Ovary (tissue), 9 donors: ENCODE results near the gene HLTF. TPM values are rescaled to one million over a fixed set of nuclear protein-coding genes. Genes with fewer than 3 reads are reported as not detected.
A peak's percentile ranks its signal among the peaks of the same experiment; 100 is the strongest.

Source experiments
- DNase-seq, 5 donors: peaks; one replicate each; pipeline ENCODE4 v3.0.0-alpha.2; 2019 to 2020
- H3K27ac ChIP-seq, 2 donors: fragments of 200-600 bp; one replicate each; pipeline versions ENCODE4 v1.5.1 to v1.8.0; 2019 to 2022
- H3K27me3 ChIP-seq: fragments of 200-600 bp; one replicate; pipeline ENCODE4 v1.8.0; 2022
- H3K36me3 ChIP-seq: fragments of 200-600 bp; sonication (generic); one replicate; pipeline ENCODE4 v1.5.1; 2019
- H3K4me1 ChIP-seq: one replicate; pipeline ENCODE4 v1.8.1; 2013; ENCODE audit warnings: mild to moderate bottlenecking, moderate library complexity; ENCODE audit not compliant: insufficient read depth
- H3K4me3 ChIP-seq: fragments of 200-600 bp; sonication (generic); one replicate; pipeline ENCODE4 v1.5.1; 2017
- H3K9me3 ChIP-seq, 2 donors: fragments of 200-600 bp in 1 of 2; sonication (generic) in 1 of 2; one replicate each; pipeline versions ENCODE4 v1.5.1 to v1.8.1; 2013 to 2019; ENCODE audit warnings: mild to moderate bottlenecking in 1 of 2, moderate library complexity in 1 of 2
- CTCF ChIP-seq, 3 donors: fragments of 450-650 bp in 2 of 3; fragments of 200-600 bp in 1 of 3; IDR thresholded peaks; one replicate each; pipeline versions ENCODE4 v1.5.1 to v1.8.0; 2016 to 2022; ENCODE audit warnings: antibody characterized with exemption in 3 of 3, mild to moderate bottlenecking in 1 of 3
- EP300 ChIP-seq: sonication (generic); formaldehyde crosslinking; IDR thresholded peaks from one replicate; pipeline ENCODE4 v1.6.1; 2017; ENCODE audit warnings: antibody characterized with exemption
- POLR2A ChIP-seq: fragments of 450-650 bp; IDR thresholded peaks from one replicate; pipeline ENCODE4 v1.6.1; 2017; ENCODE audit warnings: antibody characterized with exemption, mild to moderate bottlenecking, moderate library complexity
- WGBS, 3 donors: extraction: QIAGEN DNeasy Blood & Tissue Kit in 1 of 3; methylation state at CpG; one replicate each; pipeline versions ENCODE4 v1.1.5 to v1.1.7; 2013 to 2017; 5-methylcytosine and 5-hydroxymethylcytosine counted together
- intact Hi-C, 4 donors: fragments of 100-400 bp; cut with DNase I; formaldehyde crosslinking; loops; one replicate each; pipeline versions ENCODE4 v1.11.0 to v1.15.1; 2022 to 2023
- polyA plus RNA-seq, 2 donors: library from polyadenylated mRNA; stranded (reverse); fragments of 200-250 nt in 1 of 2; fragments of 350-450 nt in 1 of 2; fragmentation: Illumina TruSeq in 1 of 2; extraction: RNeasy Lipid Tissue Mini Kit (QIAGEN cat#74804) in 1 of 2; gene quantifications; one replicate each; pipeline ENCODE4 v1.2.3, GENCODE V29; 2013 to 2014
- total RNA-seq, 7 donors: library from RNA; depleted of rRNA in 2 of 7; stranded (reverse); fragments of >200 nt in 2 of 7; fragmentation: NEBNext Ultra II Directional in 3 of 7; extraction: Animal tissue kit (Norgen Biotek cat#: 25700) in 3 of 7; gene quantifications; one replicate each; pipeline versions ENCODE4 v1.1.0 to v1.2.4, GENCODE V29; 2016 to 2023
- donor health status: DM: no; HTN: no; CAD: no; lungs with moderate emphysema.
- donor health status: DM: no; HTN: no; CAD: no.
- donor health status: Bipolar disorder and iron deficiency.
- donor health status: DM: yes; HTN: yes; CAD: no.
- donor health status: DM: no; HTN: no; CAD: no.
- donor health status: DM: yes; HTN: yes; CAD: no.

Gene HLTF
- total and polyA plus RNA-seq, 9 donors = 11.3 to 35.3 (median 31.0) TPM

- Histone ChIP-seq H3K4me3 (no peak overlapping the region), H3K27ac (no peak overlapping the region), H3K36me3 (no peaks in the 10 kb centered on the region), H3K4me1 (no peaks in the 10 kb centered on the region), H3K9me3 (no peaks in the 10 kb centered on the region), H3K27me3 (no peaks in the 10 kb centered on the region)
- TF ChIP-seq CTCF (IDR thresholded peaks at IDR 0.05) (no peak), EP300 (no peak), POLR2A (no peak)
- intact Hi-C loops = no loop called here
- DNase-seq = no peak
- 41 to 64% (median 51%) methylated on average over 4 of the region's 4 CpGs for WGBS, 3 donors
Measured at GRCh38 chr3:149091983-149092382, 5.7 kb upstream of the HLTF start.

GRCh38 chr3:149090907-149091306 is 4.6 kb upstream of the HLTF start:
- Histone ChIP-seq H3K27me3 (no peaks in the 10 kb centered on the region), H3K4me3 (no peak overlapping the region), H3K27ac (no peak overlapping the region), H3K4me1 (no peaks in the 10 kb centered on the region), H3K9me3 (no peaks in the 10 kb centered on the region), H3K36me3 (no peaks in the 10 kb centered on the region)
- TF ChIP-seq EP300 (no peak), CTCF (IDR thresholded peaks at IDR 0.05) (no peak), POLR2A (no peak)
- WGBS, 3 donors = 88 to 90% (median 89%) methylated on average over 3 of the region's 3 CpGs
- no peak for DNase-seq
- intact Hi-C loops = no loop called here

- no peak for TF ChIP-seq EP300
- TF ChIP-seq POLR2A = no peak
- TF ChIP-seq CTCF (IDR thresholded peaks at IDR 0.05) = no peak
- Histone ChIP-seq H3K4me3 (no peak overlapping the region), H3K9me3 (no peaks in the 10 kb centered on the region), H3K4me1 (no peaks in the 10 kb centered on the region), H3K27ac (no peak overlapping the region), H3K36me3 (no peaks in the 10 kb centered on the region), H3K27me3 (no peaks in the 10 kb centered on the region)
- 90 to 96% (median 93%) methylated on average over 1 of the region's 1 CpG for WGBS, 3 donors
- intact Hi-C loops = no loop called here
- no peak for DNase-seq
Measured at GRCh38 chr3:149090461-149090860, 4.1 kb upstream of the HLTF start.

GRCh38 chr3:149089395-149089794 is 3.1 kb upstream of the HLTF start:
- H3K9me3 ChIP-seq = no peaks in the 10 kb centered on the region
- H3K4me1 ChIP-seq = peaks cover 2% of the 10 kb centered on the region
- intact Hi-C loops = no loop called here
- H3K27ac ChIP-seq = no peak overlapping the region
- DNase-seq = no peak
- H3K27me3 ChIP-seq = no peaks in the 10 kb centered on the region
- TF ChIP-seq EP300 (no peak), POLR2A (no peak), CTCF (IDR thresholded peaks at IDR 0.05) (no peak)
- WGBS, 3 donors = 82 to 93% (median 83%) methylated on average over 3 of the region's 3 CpGs
- no peaks in the 10 kb centered on the region for H3K36me3 ChIP-seq
- no peak overlapping the region for H3K4me3 ChIP-seq

GRCh38 chr3:149087208-149087607 is 875 bp upstream of the HLTF start:
- peaks cover 2% of the 10 kb centered on the region for H3K4me1 ChIP-seq

More at GRCh38 chr3:149087208-149087607, 875 bp upstream of the HLTF start:
- Histone ChIP-seq H3K36me3 (no peaks in the 10 kb centered on the region), H3K9me3 (no peaks in the 10 kb centered on the region), H3K27me3 (no peaks in the 10 kb centered on the region), H3K4me3 (no peak overlapping the region), H3K27ac (no peak overlapping the region)
- peak in 2 of 5 donors; percentile 40 to 41 for DNase-seq
- no peak for TF ChIP-seq POLR2A
- TF ChIP-seq EP300 = no peak
- no peak for TF ChIP-seq CTCF (IDR thresholded peaks at IDR 0.05)
- intact Hi-C loops = no loop called here
- WGBS, 3 donors = 96 to 100% (median 98%) methylated on average over 15 of the region's 15 CpGs
